GM12875 (cell line): ENCODE results near the gene PNPLA2.

ENCODE experiments used
- H3K4me3 ChIP-seq: one replicate; pipeline ENCODE4 v1.5.1; 2011; ENCODE audit warnings: low read depth, low read length, control low read depth
- TF ChIP-seq, protein P1 (sequence below): IDR thresholded peaks from 2 replicates; pipeline ENCODE4 v1.5.1; 2011; ENCODE audit warnings: low read depth, mild to moderate bottlenecking, control low read depth, inconsistent platforms, low read length, moderate library complexity, borderline replicate concordance; ENCODE audit not compliant: insufficient read depth

Gene PNPLA2

DNA sequence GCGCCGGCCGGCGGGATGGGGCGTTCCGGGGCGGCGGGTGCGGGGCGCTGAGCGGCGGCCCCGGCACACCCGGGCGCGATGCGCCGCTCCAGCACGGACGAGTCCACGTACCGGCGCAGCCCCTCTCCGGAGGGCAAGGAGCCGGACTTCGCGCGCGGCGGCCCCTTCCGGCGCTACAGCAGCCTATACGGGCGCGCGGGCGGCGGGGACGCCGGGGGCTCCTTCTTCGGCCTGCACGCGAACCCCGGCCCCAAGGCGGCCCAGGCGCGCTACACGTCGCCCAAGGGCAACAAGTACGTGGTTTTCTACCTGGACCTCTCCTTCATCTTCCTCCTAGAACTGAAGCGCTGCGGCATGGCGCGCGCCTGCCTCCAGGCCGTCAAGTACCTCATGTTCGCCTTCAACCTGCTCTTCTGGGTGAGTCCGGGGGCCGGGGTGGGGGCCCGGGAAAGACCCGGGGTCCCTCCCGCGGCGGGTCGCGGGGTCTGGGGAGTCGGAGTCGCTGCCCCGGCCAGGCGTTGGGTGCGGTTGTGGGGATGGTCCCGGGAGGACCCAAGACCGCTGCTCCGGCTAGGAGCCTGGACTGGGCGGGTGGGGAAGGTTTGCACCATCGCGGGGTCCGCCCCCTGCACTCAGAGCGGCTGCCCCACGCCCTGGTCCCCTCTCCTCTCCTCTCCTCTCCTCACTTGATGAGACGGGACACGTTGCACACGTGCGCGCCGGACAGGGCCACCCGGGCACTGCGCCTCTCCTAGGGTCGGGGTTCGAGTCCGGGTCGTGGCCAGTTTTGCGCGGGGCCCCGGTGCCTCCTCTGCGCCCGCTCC lies 31.4 kb downstream of the PNPLA2 start:
- TF ChIP-seq, protein P1, sequence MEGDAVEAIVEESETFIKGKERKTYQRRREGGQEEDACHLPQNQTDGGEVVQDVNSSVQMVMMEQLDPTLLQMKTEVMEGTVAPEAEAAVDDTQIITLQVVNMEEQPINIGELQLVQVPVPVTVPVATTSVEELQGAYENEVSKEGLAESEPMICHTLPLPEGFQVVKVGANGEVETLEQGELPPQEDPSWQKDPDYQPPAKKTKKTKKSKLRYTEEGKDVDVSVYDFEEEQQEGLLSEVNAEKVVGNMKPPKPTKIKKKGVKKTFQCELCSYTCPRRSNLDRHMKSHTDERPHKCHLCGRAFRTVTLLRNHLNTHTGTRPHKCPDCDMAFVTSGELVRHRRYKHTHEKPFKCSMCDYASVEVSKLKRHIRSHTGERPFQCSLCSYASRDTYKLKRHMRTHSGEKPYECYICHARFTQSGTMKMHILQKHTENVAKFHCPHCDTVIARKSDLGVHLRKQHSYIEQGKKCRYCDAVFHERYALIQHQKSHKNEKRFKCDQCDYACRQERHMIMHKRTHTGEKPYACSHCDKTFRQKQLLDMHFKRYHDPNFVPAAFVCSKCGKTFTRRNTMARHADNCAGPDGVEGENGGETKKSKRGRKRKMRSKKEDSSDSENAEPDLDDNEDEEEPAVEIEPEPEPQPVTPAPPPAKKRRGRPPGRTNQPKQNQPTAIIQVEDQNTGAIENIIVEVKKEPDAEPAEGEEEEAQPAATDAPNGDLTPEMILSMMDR, result no peak
- H3K4me3 ChIP-seq, result no peak overlapping the region

DNA sequence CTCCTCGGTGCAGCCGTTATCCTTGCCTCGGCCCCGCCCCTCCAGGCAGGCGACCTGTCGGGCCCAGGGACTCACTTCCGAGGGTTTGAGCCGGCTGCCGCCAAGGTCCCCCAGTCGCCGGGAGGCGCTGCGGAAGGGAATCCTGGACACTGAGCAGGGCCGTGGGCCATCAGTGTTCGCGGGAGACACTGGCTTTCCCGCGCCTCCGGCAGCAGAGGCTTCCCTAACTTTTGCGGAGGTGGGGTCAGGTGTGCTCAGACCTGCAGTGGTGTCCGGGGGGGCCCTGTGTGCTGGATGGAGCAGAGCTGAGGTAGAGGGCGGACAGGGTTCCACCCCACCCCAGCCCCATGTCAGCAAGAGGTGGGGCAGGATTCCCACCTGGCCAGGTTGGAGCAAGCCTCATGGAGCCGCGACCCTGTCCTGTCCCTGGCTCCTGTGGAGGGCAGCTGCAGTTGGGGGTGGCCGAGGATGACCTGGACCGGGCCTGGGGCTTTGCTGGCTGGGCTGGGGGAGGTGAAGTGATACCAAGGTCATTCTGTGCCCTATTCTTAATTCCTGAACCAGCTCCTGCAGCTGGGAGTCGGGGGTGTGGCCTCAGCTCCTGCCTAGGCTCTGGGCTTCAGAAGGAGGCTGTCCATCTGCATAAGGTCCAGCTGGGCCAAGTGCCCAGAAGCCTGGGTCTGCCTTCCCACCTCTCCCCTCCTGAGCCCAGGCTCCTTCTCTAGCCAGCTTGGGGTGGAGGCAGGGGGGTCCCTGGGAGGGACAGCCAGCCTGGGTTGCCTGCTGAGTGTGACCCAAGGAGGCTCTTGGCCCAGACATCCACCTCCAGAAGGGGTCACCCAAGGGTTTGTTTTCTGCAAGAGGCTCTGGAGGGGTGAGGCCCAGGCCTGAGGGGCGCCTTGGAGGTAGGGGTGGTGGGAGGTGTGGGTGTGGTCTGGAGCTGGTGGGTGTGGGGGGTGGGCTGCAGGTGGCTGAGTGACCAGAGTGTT lies 32.4 kb downstream of the PNPLA2 start:
- TF ChIP-seq, protein P1, result peak; percentile 33; the same call in 1 of the 2 replicates
- no peak overlapping the region for H3K4me3 ChIP-seq

DNA sequence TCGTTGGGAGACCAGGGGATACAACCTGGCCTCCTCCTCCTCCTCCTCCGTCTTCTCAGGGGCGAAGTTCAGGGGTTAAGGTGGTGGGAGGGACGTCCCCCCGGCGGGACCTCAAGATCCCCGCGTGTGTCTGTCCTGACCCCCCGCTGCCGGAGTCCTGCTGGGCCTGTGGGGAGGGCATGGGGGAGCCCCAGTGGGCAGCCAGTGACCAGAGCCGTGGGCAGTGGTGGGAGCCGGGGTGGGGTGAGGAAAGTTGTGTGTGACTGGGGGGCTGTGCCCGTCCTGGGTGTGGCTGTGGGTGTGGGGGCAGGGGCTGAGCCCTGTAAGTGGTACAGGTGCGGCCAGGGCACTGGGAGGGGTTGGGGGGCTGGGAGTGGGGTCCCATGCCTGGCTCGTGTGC lies 34.0 kb downstream of the PNPLA2 start:
- TF ChIP-seq, protein P1, result no peak
- no peak overlapping the region for H3K4me3 ChIP-seq

DNA sequence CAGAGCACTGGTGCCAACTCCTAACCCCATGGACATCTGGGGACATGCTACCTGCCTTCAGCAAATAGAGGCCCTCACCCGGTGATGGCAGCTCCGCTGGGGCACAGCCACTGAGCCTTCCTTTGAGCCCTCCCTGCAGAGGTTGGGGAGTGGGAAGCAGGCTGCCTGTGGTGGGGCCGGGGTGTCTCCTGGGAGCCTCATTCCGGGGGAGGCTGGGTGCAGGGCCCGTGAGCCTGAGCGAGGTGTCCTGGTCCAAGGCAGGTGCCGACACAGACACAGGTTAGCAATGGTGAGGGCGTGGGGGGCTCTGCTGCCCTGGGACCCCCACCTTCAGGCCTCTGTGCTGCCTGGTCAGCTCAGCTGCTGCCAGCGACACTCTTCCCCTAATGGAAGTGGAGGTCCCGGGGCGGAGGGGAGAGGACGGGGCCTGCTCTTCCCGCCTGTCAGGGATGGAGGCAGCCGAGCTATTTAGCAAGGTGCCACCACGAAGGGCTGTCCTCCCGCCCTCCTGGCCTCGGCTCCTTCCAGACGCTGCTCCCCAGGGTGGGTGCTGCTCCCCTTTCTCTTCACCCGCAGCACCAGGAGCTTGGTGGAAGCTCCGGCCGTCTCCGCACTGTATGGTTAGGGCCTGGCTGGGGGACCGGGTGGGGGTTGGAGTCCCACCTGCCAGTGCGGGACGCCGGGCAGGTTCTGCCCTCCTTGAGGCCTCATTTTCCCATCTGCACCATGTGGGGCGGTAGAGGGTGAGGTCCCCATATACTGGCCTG lies 35.2 kb downstream of the PNPLA2 start:
- TF ChIP-seq, protein P1, result no peak
- no peak overlapping the region for H3K4me3 ChIP-seq

DNA sequence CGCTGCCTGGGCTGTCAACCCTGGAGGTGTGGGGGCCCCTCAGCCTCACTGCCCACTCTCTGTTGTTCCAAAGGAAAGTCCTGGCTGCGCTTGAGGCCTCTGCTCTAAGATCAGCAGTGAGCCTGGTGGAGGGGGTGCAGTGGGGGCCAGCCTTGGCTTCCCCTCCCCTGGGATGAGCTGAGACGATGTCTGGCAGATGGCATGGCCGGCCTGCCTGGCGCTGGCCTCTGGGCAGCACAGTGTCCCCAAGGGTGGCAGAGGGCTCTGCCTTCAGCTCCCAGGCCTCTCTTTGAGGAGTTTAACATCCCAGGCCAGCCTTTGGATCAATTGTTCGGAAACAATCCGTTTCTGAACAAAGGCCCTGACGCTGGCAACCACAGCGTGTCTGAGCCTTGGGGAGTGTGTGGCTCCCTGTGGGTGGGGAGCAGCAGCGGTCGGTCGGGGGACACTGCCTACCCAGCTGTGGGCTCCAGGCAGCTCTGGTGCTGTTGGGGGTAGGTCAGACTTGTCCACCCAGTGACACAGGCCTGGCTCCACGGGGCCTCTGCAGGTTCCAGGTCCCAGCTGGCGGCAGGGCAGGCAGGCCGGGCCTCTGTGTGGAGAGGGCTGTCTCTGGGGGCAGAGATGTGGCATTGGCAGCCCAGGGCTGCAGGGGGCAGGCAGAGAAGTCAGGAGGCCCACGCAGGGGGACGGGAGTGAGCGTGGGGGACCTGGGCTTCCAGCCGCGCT lies 36.1 kb downstream of the PNPLA2 start:
- no peak overlapping the region for H3K4me3 ChIP-seq
- TF ChIP-seq, protein P1, result no peak

DNA sequence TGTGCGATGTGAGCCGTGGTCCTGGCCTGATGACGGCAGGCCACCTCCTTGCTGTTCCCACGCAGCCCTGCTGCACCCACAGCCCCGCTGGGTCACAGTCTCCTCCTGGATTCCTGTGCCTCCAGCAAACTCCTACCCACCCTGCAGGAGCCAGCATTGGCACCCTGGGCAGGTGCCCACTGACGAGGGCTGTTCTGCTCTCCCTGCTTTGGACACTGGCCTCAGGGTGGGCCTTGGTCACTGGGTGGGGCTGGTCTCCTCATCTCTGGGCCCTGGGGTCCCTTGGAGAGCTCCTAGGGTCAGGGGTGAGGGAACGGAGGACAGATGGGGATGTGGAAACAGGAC lies 36.6 kb downstream of the PNPLA2 start:
- TF ChIP-seq, protein P1, result no peak
- H3K4me3 ChIP-seq, result no peak overlapping the region
